Measurements from ENCODE around the gene ADORA1.

GRCh38 chr1:203180611-203181330 is 53.2 kb downstream of the ADORA1 start:
- no peak for TF ChIP-seq CTCF (IDR thresholded peaks at IDR 0.05)
- TF ChIP-seq POLR2A (IDR thresholded peaks at IDR 0.05) = no peak

All from transverse colon (tissue), 3 donors.